ENCODE data around the gene GPR158. TPM values are rescaled to one million over a fixed set of nuclear protein-coding genes. Genes with fewer than 3 reads are reported as not detected.

The GPR158 gene
- total and polyA plus RNA-seq, 2 of the 8 experiments (the other 6 are each of a cell fraction or from before 2014, with no cell fraction given) = 0.14 to 0.78 TPM

- no peak for TF ChIP-seq CHD7 (IDR thresholded peaks at IDR 0.05; ENCODE audit: insufficient replicate concordance, low read length)
- TF ChIP-seq SUZ12 (IDR thresholded peaks at IDR 0.05; ENCODE audit: low read length) = no peak
- TF ChIP-seq CTBP2 (IDR thresholded peaks at IDR 0.05; ENCODE audit: borderline replicate concordance, insufficient read depth, insufficient read length, low read length) = no peak
- no peak for TF ChIP-seq HDAC2 (IDR thresholded peaks at IDR 0.05; ENCODE audit: borderline replicate concordance in 1 of 2, low read depth in 2 of 2, low read length in 2 of 2)
- no peak for TF ChIP-seq SIN3A (conservative IDR thresholded peaks at IDR 0.05 in 1 of 2, IDR thresholded peaks at IDR 0.05 in 1 of 2; ENCODE audit: low read depth in 1 of 2, low read length in 2 of 2)
These were observed 389.6 kb downstream of the GPR158 start (continued) for GRCh38 chr10:25564351-25564750.
